Tibial nerve (tissue), 3 donors: ENCODE measurements around the gene PLCB1.

Experiments used
- CTCF ChIP-seq, 5 experiments: fragments of 200-600 bp in 3 of 5; fragments of 450-650 bp in 2 of 5; sonication (generic) in 3 of 5; IDR thresholded peaks; one replicate each; pipeline ENCODE4 v1.5.1; 2016 to 2019; ENCODE audit warnings: antibody characterized with exemption in 5 of 5, mild to moderate bottlenecking in 3 of 5, moderate library complexity in 2 of 5
- POLR2A ChIP-seq, 2 donors: fragments of 450-650 bp; IDR thresholded peaks; one replicate each; pipeline ENCODE4 v1.6.1; 2017; ENCODE audit warnings: antibody characterized with exemption in 2 of 2, mild to moderate bottlenecking in 2 of 2, moderate library complexity in 2 of 2

GRCh38 chr20:8292793-8293192, 160.7 kb downstream of the PLCB1 start:
- TF ChIP-seq CTCF (IDR thresholded peaks at IDR 0.05): no peak
- TF ChIP-seq POLR2A (IDR thresholded peaks at IDR 0.05): no peak
